Measurements from ENCODE around the gene BMI1.

BMI1 gene

DNA sequence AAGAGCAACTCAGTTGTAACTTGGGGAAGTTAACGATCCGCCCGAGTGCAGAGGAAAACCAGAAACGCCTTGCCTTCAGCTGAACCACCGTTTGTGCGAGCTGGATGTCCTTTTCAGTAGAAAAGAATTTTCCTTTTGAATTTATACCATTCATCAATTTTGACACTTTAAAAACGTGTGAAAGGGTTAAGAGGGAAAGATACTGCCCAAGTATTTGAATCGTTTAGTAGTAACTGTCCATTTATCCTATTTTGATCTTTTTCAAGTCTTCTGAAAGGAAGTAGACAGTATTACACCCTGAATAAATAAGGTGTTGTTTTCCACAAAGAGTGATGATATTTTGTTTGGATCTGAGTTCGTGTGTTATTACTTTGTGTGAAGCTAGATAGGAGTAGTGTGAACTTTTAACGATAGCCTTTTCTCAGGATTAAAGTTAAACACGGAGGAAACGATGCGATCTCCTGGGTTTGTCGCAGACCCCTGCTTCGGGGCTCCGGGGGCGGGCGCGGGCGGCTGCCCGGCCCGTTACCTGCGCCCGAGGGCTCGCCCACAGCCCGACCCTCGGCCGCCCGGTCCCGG lies 830 bp upstream of the BMI1 start:
- no peak for FAIRE-seq

DNA sequence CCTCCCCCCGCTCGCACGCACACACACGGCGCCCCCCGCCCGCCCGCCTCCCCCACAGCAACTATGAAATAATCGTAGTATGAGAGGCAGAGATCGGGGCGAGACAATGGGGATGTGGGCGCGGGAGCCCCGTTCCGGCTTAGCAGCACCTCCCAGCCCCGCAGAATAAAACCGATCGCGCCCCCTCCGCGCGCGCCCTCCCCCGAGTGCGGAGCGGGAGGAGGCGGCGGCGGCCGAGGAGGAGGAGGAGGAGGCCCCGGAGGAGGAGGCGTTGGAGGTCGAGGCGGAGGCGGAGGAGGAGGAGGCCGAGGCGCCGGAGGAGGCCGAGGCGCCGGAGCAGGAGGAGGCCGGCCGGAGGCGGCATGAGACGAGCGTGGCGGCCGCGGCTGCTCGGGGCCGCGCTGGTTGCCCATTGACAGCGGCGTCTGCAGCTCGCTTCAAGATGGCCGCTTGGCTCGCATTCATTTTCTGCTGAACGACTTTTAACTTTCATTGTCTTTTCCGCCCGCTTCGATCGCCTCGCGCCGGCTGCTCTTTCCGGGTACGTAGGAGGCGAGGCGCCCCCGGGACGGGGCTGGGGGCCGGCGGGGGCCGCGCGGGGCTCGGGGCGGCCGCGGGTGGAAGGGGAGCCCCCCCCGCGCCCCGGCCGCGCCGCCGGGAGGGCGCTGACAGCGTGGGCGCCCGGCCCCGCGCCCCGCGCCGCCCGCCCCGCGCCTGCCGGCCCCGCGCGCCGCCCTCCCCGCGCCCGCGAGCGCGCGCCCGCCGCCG lies 441 bp downstream of the BMI1 start:
- no peak for FAIRE-seq

DNA sequence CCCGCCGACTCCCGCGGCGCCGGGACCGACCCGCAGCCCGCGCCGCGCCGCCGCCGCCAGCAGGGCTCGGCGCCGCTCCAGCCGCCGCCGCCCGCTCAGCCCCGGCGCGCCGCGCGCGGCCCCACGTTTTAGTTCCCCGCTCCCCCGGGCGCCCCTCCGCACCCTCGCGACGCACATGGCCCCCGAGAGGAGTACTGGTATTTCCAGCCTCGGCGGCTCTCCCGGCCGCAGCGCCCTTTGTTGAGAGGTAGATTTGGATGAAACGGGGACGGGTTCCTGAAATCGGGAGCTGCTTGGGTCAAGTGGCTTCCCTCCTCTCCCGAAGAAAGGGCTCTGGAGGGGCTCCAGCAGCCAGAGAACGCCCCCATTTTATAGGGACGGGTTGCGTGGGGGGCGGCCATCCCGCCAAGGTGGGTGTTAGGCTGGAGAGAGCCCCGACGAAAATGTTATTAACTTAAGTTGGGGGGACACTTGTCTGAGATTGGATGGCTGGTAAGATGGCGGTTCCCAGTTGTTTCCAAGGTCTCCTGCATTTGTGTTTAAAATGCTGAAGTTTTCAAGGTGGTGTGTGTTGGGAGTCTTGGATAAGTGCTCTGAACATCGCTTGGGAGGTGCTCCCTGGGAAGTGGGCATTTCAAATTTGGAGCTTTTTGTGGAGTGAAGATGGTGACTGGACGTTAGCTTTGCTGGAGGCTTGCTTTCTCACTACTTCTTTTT lies 1.2 kb downstream of the BMI1 start:
- FAIRE-seq, result no peak

DNA sequence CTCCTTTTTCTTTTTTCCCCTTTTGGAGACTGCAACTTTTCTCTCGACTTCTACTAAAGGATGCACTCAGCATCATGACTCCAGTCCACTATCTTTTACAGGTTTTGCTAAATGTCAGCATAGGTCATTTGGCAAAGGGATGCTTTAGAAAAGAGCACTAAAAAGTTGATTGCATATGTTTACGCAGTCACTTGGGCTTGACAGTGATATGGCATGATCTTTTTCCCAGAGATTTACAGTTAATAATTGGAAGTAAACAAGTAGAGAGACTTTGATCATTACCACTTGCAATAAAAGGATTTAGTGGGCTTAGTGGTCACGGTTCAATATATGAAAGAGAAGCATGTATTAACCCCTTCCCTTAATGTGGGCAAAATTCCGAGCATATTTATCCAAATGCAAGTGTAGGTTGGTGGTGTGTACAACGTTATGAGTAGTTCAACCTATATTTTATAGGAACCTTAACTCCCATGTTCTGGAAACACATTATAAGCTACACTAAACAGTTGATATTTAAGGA lies 1.8 kb downstream of the BMI1 start:
- FAIRE-seq, result no peak

DNA sequence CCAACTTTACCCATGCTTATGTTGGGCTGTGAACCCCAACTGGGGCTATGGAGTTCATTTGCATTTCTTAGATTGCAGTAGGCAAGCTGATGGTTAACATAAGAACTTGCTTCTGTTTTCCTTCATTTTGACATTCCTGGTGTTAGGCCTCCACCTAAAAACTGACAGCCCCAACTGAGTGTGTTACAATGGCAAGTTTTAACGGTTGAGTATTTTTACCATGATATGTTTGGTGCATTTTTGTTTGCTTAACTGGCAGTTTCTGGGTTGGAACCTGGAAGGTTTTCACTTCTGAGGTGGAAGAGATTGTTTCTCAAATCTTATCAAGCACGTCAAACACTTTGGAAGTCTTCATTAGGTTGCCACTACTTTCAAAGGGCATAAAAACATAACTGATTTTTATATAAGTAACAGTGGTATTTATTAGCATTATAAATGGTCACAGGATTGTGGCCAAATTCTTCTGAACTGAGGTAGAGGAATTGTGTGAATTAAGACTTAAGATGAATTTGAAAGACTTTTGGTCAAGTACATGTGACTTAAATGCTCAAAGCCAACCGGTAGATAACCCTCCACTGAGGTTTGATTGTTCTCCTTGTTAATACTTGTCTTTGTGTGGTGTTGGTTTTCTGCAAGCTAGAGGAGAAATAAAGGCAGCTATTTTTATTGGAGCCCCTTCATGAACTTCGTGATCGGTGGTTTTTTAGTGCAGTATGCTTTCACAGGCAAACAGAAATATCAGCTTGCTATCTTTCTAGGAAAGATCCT lies 2.8 kb downstream of the BMI1 start:
- no peak for FAIRE-seq

DNA sequence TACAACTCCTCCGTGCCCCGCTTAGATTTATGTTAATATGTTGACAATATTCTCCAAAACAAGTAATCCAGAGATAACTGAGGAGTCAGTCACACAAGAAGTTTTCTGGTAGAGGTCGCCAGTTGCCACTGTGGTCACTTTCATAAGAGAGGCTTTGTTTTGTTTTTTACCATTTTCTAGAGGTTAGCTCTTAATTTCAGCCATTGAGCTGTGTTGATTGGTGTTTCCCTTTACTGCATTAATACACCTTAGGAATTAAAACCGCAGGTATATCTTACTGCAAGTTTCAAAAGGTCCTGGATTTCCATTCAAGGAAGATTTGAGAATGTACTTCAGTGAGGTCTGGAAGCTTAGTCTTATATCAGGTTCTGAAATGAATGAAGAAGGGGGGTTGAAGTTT lies 3.5 kb downstream of the BMI1 start:
- FAIRE-seq, result no peak

DNA sequence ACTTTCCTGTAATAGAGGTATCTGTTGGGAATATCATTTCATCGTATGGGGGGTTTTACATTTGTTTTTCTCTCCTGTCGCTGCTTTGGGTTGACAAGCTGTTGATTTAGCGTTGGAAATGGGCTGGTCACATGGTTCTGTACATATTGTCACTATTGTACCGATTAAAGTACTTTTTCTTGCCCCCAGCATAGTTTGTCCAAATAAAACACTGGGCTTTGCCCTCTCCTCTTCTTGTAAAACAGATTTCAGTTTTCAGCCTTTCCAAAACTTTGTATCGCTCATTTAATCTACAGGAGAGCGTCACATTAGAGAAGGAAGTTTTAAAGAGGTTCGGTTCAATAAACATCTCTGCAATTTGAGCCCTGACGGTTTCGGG lies 4.0 kb downstream of the BMI1 start:
- no peak for FAIRE-seq

DNA sequence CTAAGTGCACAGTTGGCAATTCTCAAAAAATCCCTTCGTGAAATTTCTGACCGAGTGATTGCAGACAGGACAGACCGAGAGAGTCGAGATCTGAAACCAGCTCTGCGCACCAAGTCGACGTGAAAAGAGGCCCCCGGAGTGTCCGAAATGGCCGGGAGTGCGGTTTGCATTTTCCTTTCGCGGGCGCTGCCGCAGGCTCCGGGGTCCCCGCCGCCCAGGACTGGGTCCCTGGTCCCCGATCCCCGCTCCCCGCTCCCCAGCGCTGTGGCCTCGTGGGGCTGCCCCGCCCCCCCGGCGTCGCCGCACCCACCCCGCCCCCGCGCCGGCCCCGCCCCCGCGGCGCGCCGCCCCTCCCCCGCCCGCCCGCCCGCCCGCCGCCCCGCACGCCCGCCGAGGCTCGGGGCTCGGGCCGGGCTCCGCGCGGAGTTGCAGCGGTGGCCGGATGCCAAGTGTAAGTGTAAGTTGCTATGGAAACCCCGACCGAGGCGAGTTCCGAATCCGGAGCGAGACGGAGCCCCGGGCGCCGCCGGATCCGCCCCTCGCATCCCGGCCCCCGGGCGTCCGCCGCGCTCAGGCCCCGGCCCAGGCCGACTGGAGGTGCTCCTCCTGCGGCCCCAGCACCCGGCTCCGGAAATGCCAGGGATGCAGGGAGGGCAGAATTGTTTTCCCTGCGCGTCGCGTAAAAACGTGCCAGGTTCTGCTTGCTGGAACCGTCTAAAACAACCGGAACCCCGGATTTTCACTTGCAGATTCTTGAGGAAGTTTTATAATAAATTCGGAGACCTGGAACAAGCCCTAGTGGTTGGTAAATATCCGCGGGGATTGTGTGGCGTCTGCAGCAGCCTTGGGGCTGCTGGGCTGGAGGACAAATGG lies 4.6 kb downstream of the BMI1 start:
- FAIRE-seq, result no peak

DNA sequence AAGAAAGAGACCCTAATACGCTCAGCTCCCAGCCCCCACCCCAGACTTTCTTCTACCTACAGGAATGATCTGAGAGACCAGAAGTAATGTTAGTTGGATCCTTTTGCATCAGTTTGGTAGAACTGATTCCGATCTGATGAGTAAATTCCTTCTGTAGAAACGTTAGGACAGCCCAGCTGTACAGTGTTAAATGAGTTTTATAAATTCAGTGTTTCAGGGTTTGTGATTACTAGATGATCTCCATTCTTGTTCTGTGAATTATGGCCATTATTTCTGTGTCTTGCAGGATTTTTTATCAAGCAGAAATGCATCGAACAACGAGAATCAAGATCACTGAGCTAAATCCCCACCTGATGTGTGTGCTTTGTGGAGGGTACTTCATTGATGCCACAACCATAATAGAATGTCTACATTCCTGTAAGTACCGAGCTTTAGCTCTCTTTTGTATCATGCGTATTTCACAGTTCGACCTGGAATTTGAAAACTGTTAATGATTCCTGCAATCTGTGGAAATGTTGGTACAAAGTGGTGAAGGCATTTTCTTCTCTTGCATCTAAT lies 5.3 kb downstream of the BMI1 start:
- no peak for FAIRE-seq

DNA sequence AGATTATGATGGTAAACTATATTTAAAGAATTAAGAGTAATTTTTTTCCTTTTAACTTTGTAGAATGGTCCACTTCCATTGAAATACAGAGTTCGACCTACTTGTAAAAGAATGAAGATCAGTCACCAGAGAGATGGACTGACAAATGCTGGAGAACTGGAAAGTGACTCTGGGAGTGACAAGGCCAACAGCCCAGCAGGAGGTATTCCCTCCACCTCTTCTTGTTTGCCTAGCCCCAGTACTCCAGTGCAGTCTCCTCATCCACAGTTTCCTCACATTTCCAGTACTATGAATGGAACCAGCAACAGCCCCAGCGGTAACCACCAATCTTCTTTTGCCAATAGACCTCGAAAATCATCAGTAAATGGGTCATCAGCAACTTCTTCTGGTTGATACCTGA lies 8.3 kb downstream of the BMI1 start:
- FAIRE-seq, result no peak

DNA sequence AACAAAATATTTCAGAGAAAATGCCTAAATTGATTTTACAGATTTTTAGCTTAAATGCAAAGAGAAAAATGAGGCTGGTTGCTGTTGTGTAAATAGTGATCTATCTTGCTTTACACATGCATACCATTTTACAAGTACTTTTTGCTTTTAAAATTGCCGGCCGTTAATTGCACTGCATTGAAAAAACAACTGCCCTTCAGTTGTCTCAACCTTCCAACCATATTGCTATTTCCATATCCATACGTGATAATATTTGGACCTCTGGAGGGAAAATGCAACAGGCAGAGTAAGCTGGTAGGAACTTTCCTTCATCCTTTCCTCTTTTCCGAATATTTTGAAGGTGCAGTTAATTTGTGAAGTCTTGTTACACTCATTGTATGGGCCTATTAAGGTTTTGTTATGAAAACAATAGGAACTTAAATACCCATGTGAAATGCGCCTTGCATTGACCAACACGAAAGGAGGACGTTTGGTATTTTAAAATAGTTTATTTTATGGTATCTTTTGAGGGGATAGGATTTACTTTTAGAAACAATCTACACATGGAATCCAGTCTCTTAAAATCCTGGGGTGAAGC lies 11.3 kb downstream of the BMI1 start:
- FAIRE-seq, result no peak

DNA sequence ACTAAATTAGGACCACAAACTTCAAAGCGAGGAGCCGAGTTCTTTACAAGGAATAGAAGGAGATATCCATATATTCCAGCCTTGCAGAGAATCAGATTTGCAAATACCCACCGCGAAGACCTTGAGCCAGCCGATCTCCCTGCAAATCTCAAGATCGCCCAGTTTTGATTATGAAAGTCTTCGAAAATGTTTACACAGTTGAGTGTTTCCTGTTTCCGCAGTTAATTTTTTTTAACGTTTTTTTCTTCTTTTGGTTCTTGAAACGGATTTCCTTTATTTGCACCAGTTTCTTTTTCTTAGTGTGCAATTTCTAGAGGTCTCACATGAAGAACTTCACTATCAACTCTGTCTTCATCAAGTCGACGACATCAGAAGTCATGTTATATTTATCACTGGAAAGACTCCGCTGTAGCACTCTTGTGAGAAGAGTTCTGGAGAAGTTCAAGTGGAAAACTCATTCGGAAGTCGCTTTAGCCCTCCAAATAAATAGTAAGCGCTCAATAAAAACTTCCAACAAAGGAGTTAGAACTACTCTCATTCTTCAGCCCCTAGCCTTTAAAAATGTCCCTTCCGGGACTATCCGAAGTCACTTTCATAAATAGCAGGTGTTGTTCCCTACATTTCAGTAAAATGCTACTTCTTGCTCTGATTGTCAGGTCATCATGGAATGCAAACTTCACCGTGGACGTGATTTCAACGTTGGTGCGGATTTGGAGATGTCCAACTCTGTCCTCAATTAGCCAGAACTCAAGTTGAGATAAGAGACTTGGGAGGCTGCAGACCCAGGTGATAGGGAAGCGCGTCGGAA lies 12.5 kb downstream of the BMI1 start:
- no peak for FAIRE-seq

DNA sequence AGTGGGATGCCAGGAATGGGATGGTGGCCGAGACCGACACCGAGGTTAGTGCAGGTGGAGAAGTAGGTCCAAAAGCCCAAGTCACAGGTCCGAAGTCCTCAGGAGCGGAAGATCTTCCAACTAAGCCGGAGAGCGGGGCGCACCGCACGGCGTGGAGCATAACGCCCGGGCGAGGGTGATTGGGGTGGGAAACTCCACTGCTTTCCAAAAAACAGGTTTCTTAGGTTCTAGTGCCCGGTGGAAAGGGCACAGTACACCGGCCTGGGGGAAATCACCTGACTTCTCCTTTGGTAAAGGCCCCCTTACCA lies 13.0 kb downstream of the BMI1 start:
- FAIRE-seq, result no peak

DNA sequence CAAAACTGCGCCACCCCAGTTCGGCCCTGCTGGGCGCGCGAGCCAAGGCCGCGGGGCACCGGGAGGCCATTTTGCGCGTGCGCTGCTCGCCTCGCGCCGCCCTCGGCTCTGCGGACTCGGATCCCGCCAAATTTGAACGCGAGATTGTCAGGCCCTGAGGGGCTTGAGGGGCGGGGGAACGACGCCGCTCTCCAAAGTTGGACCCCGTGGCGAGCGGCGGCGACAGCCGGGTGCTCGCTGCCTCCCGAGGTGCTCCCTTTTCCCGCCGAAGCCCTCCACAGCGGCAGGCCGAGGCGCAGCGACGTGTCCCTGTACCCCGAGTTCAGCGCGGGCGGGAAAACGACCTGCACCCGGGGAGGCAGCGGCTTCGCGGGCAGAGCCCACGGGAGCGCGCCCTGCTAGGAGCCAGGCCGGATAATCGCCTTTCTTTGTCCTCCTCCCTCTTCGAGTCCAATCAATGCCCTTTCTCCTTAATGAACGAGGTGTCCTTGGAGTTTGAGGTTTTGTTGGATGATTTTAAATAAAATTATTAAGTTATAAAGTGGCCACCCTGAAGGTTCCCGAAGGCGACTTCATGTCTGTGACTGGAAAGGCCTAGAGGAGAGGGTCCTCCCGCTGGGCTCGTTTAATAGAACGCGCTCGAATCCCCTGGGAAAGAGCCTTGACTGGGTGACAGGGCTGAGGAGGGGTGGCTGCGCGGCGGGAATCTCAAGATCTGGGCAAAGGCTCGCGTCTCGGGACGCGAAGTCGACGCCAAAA lies 13.7 kb downstream of the BMI1 start:
- no peak for FAIRE-seq

DNA sequence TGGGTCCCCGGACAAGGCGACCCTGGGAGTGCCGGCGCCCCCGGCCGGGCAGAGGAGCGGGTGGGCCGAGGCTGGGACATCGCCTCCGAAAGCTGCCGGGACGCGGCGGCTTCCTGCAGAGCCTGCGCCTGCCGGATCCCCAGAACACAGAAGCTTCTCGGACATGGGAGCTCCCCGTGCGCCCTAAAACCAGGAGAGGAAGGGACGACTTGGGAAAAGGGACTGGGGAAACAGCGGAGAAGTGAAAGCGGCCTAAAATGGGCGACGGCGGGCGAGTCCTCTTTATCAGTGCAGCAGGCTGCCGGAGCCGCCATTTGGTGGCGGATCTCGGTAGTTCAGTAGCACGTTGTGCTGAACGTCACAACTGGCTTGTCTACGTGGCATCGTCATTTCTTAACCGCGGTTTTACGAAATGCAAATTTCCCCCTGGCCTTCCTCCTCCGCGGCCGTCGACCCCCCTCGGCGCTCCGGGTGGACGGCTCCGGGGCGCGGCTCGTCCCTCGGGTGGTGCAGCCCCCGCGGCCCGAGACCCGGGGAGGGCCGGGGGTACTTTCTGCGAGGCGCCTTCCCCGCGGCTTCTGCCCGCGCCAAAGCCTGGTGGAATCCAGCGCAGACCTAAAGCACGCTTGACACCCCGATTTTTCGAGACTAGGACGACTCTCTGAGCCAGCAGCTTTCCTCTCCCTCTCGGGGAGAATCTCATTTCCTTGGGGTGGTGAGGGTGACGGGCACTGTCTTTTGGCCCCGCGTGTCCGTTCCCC lies 14.5 kb downstream of the BMI1 start:
- no peak for FAIRE-seq

DNA sequence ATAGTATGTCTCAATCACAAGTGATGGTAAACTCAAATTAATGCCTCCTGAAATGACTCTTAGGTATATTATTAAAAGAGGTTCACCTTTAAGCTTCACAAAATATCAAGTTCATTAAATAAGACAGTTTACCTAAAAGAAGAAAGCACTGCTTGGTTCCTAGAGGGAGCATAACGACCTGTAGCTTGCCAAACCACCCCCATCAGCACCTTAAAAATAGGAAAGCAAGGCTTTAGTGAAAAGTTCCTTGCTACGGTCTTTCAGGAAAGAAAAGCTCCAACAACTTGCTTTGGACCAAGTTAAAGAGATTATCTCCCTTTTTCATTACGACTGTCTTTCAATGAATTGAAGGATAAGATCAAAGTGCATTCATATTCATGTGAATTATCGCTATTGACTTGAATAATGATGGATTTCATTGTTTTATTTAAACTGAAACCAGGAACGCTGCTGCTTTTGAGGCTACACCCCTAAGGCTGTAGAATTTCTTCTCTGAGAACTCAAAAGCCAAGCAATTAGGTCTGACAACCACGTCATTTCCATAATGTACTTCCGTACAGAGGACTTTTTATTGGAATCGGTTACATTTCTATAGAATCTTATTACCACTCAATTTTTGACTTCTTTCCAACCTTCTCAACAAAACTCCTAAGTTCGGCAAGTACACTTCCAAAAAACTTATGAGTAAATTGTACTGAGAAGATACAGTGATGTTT lies 17.4 kb downstream of the BMI1 start:
- no peak for FAIRE-seq

DNA sequence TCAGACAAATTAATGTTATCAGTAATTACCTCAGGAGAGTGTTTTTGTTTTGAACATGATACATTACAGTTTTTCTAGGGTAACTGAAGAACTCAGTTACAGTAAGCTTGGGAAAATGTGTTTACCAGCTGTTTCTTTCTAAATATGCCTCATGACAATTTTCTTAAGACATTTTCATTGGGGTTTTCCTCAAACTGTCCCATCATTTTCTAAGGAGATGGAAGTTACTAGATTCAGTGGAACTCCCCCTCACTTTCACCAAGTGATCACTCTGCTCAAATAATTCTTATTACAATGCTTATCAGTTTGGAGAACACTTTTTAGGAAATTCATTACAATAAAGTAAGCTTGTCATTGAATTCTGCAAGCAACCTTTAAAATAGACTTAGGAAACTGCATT lies 18.0 kb downstream of the BMI1 start:
- FAIRE-seq, result no peak

DNA sequence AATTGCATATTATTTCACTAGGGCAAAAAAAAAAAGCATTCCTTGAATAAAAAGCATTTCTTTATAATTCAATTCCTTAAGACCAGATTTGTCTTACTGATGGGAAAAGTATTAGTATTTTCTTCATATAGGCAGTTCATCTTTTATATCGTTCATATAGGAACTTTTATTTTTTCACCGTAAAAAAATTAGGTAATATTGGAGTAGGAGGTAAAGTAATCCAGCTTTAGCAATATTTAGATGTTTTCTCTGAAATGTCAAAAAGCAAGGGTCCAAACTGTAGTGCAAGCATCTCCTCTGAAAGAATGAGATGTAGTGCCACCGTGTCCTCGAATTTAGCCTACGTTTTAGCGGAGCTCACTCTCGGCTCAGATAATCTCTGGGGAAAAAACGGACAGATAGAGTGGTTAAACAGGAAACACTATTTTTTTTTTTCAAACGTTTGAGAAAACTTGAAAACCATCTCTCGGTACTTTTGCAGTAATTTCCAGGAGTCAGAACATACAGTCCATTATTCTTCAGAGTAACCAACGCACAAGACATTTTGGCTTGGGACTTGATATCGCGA lies 18.9 kb downstream of the BMI1 start:
- no peak for FAIRE-seq
